GM21367 (cell line): Measurements from ENCODE around the gene RPS6KA2.
"Not testable (repeated sequence)": the region's sequence is repeated elsewhere in the genome, so short reads cannot be mapped to it uniquely, and the experiment has no call there.

Experiments used
- ATAC-seq: cut with Tn5 transposase; IDR thresholded peaks from one replicate; pipeline ENCODE4 v1.9.1; 2021; ENCODE audit not compliant: unreplicated experiment

The RPS6KA2 gene

DNA sequence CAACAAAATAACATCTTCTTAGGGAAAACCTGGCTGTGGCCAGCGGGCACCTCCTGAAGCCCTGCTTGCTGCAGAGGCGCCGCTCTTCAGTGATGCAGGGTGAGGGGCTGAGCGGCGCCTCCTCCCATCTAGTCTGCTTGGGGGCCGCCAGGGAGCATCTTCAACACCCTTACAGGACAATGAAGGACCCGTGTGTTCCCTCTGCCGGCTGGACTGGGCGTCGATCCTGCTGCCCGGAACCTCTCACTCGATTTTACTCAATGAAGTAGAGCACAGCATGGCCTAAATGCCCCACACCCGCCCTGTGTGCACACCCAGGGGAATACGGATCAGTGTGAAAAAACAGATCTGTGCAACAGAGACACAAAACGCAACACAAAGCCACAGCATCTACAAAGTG lies 215.8 kb downstream of the RPS6KA2 start:
- ATAC-seq = no peak

DNA sequence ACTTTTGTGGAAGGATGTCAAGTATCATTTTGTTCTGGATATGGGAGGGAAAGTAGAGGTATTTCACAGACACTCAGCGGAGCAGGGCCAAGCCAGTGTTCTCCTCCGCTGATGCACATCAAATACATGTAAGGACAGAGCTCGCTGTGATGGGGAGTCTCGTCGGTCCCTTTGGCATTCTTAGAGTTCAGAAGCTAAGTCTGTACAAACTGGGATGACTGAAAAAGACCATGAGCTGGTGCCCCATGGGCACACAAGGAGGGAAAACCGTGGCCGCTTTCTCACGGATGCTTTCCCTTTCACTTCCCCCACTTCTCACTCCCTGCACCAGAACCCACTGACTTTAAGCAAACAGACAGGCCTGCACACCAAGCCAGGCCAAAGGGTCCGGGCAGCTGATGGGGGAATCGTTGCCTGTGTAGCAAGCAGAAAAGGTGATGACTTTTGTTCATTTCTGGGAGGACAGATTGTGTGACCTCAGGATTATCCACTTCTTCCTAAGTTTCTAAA lies 216.6 kb downstream of the RPS6KA2 start:
- no peak for ATAC-seq

DNA sequence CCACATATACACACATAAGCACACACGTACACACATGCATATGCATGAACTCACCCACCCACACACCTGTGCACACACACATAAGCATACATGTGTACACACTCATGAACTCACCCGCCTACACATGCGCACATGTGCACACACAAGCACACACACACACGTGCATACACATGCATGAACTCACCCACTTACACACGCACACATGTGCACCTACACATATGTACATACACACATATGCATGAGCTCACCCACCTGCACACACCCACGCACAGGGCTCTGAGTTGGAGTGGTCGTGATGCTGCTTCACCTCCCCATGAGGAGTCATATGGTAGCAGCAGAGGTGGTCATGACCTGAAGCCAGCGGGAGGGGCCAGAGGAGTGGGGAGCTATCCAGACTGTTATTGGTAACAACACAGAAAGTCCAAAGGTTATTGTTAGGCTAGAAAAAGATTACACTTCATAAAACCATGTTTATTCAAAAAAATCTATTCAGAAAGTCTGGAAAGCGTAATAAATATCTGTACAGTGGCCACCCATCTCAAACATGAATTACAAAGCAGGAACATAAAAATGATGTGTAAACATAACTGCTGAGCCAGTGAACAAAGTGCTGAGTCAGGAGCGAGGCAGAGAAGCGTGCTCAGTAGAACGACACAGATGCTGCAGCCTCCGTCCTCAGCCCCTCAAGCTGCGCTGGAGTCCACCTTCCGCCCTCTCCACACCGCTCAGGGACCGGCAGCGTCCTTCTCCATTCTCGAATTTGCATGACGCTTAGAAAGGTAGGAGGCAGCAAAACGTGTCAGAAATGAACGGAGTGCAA lies 217.9 kb downstream of the RPS6KA2 start:
- ATAC-seq = no peak

DNA sequence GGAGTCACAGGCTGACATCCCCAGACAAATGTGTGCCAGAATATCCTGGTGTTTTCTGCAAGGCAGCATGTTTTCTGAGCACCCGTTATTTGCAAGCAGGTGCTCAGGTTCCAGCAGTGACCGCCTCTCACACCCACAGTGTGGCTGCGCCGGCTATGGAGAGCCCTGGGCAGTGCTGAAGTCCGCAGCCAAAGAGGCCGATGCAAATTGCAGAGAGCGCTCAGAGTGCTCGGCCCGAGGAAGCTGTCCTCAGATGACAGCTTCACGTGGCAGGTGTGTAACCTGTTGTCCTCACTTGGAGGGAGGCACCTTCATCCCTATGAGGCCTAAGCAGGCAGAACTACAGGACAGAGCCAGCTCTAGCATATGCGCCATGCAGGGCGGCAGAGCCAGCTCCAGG lies 220.9 kb downstream of the RPS6KA2 start:
- no peak for ATAC-seq

DNA sequence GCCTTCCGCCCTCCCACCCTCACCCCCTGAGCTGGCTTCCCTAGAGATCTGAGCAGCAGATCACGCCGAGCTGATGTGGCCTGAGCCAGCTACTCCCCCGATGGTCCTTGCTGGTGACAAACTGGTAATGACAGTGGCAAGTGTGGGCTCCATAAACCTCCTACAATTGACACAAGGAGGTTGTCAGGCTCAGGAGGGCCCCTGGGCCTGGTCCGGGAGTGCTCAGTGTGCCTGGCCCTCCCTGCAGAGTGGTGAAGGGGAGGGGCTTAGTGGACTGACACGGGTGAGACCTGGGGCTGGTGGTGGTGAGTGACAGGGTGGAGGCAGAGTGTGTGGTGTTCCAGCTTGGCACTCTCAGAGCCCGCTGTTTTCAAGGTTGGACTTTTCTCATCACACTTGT lies 221.7 kb downstream of the RPS6KA2 start:
- ATAC-seq = no peak

DNA sequence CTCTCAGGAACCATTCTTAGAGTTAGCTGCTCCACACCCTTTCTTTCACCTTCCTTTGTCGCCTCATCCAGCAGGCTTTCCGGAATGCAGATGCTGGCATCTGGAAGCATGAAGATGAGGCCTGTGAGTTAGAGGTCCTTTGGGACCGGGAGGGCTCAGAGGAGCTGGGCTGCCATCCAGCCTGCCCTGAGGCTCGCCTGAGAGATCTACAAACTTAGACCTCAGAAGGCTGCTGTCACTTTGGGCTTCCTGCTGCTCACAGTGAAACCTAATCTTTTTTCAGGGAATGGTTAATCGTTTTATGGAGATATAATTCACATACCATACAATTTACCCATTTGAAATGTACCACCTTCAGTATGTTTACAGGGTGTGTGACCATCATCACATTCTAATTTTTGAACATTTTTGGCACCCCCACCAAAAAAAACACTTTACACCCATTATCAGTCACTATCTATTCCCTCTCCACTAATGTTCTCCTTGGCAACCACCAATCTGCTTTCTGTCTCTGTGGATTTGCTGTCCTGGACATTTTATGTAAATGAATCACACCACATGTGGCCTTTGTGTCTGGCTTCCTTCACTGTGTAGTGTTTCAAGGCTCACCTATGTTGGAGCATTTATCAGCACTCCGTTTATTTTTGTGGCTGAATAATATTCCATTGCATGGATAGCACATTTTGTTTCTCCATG lies 224.3 kb downstream of the RPS6KA2 start:
- no peak for ATAC-seq

DNA sequence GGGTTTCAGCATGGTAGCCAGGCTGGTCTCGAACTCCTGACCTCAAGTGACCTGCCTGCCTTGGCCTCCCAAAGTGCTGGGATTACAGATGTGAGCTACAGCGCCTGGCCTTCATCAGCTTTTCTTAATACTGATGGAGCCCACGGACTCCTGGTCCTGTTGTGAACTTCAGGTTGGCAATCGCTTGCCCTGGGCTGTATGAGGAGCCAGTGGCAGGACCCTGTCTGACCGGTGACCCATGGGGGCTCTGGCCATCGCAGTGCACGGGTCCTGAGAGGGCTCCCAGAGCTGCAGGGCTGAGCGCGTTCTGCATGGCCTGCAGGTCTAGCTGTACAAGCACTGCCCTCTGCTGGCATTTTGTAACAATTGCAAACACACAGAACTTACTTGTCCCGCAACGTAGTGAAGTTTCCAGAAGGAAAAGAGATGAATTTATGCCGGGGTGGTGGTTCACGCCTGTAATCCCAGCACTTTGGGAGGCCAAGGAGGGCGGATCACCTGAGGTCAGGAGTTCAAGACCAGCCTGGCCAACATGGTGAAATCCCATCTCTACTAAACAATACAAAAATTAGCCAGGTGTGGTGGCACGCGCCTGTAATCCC lies 226.3 kb downstream of the RPS6KA2 start:
- peak; percentile 66 for ATAC-seq

DNA sequence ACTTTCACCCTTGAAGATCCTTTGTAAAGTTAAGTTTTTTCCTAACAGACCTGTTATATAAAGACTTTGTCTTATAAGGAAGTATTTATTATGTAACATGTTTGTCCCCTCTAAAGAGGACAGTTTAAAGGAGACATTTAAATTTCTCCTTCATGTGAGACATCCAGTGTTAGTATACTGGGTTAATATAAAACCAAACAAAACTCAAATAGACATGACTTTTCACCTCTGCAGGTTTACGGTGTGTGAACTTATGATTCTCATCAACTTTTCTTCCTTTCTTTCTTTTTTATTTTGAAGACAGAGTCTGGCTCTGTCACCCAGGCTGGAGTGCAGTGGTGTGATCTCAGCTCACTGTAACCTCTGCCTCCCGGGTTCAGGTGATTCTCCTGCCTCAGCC lies 226.9 kb downstream of the RPS6KA2 start:
- no peak for ATAC-seq

DNA sequence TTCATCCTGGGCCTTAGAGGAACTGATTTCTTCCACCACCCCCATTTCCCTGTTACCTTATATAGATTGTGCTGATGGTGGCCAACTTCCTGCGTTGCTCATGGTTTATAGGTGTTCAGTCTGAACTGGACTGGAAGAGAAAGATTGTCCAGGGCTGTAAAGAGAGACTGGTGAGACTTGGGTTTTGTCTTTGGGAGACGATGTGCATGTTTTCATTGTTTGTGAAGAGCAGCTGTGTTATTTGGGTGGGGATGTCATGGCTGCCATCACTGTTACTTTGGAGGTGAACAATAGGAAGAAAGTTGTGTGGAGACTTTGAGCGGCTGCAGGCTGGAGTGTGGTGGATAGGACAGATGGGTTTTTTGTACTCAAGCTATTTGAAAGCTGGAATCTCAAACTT lies 228.7 kb downstream of the RPS6KA2 start:
- no peak for ATAC-seq

DNA sequence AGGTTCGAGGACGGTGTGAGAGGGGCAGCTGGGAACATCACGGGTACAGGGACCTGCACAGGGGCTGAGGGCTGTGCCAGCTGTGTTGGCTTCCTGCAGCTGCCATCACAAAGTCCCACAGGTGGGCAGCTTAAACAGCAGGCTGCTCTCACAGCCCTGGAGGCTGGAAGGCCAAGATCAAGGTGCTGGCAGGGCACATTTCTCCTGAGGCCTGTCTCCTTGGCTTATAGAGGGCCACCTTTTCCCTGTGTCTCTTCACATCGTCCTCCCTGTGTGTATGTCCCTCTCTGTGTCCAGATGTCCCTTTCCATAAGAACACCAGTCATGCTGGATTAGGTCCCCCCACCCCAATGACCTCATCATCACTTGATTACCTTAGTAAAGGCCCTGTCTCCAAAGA lies 229.2 kb downstream of the RPS6KA2 start:
- no peak for ATAC-seq

DNA sequence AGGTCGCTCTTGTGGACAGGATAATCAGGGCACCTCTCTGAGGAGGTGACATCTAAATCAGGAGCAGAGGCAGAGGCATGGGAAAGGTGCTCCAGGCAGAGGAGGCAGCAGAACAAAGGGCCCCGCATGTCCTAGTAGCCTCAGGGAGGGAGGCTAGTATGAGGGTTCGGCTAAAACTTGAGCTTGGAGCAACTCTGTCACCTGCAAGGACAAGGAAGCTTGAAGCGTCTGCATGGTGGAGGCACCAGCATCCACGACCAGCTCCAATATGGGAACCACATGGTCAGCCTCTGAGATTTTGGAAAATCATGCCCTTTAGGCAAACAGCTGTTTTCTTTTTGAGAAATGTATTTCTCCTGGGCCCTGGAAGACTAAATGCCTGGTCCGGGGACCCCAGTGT lies 231.3 kb downstream of the RPS6KA2 start:
- ATAC-seq = no peak

DNA sequence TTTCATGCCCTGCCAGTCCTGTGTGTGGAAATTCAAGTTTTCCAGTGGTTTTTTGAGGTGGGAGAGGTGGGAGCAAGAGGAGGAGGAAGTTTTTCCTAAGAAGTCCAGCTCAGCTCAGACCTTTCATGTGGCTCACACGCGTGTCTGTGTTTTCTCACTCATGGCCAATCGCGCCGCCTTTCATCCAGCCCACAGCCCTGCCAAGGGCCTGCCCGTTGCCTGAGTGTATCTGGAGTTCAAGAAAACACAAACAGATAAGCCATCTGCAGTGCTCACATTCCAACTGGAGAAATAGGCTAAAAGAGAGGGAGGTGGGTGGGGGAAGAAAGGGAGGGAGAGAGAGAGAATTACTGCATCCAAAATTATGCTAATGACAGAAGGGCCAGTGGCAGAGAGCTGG lies 231.7 kb downstream of the RPS6KA2 start:
- ATAC-seq = no peak

DNA sequence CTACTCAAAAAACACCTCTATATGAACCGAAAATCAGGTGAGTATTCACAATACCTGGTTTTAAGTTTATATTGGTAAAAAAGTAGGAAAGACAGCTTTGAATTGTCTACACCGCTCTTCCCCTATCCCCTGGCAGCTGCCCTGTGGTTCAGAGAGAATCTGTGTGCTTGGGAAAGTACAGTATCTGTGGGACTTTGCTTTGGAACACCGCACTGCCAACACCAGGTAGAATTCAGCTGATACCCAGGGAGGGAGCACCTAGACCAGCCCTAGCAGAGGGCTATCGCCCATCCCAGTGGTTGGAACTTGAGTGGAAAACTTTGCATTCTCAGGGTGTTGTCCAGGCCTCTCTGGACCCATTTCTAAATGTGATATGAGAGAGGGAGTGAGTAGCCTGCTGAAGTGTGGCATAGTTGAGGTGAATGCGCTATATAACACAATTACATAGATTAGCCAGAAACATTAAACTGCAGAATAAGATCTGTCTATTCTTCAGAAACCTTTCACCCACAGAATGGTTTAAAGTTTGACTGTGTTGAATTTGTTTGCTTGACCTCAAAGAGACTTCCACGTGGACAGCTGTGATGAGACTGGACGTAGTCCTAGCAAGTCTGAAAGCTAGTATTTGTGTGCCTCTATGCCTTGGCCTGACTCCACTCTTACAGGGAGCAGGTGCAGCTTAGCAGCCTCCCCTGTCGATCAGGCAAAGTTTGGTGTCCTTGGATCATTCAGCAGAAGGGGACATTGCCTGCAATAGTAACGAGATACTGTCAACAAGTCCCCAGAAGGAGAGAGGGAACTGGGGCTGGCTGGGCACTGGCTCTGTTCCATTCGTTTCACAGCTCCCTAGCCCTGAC lies 232.8 kb downstream of the RPS6KA2 start:
- ATAC-seq = no peak

DNA sequence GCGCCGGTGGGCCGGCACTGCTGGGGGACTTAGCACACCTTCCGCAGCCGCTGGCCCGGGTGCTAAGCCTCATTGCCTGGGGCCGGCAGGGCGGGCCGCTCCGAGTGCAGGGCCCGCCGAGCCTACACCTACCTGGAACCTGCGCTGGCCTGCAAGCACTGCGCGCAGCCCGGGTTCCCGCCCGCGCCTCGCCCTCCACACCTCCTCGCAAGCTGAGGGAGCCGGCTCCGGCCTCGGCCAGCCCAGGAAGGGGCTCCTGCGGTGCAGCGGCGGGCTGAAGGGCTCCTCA lies 233.6 kb downstream of the RPS6KA2 start:
- ATAC-seq = no peak

DNA sequence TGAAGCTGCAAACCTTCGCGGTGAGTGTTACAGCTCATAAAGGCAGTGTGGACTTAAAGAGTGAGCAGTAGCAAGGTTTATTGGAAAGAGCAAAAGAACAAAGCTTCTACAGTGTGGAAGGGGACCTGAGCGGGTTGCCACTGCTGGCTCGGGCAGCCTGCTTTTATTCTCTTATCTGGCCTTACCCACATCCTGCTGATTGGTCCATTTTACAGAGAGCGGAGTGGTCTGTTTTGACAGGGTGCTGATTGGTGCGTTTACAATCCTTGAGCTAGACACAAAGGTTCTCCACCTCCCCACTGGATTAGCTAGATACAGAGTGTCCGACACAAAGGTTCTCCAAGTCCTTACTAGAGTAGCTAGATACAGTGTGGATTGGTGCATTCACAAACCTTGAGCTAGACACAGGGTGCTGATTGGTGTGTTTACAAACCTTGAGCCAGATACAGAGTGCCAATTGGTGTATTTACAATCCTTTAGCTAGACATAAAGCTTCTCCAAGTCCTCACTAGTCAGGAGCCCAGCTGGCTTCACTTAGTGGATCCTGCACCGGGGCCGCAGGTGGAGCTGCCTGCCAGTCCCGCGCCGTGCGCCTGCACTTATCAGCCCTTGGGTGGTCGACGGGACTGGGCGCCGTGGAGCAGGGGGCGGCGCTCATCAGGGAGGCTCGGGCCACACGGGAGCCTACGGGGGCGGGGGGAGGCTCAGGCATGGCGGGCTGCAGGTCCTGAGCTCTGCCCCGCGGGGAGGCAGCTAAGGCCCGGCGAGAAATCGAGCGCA lies 234.1 kb downstream of the RPS6KA2 start:
- not testable (repeated sequence) for ATAC-seq

DNA sequence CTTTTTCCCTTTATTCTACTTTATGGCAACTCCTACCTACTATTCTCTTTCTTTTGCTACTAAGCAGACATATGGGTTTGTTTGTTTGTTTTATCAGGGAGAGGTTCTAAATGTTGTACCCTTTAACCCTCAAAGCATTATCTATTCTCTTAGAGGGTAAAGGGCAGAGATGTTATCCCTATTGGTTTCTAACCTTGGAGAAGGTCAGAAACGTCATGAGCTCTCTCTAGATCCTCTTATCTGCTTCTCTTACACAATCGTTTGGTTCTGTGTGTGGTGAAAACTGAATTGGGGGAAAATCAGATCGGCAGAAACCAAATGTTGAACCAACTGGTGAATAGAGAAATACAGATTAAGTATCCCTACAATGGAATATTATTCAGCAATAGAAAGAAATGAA lies 237.9 kb downstream of the RPS6KA2 start:
- ATAC-seq = no peak

DNA sequence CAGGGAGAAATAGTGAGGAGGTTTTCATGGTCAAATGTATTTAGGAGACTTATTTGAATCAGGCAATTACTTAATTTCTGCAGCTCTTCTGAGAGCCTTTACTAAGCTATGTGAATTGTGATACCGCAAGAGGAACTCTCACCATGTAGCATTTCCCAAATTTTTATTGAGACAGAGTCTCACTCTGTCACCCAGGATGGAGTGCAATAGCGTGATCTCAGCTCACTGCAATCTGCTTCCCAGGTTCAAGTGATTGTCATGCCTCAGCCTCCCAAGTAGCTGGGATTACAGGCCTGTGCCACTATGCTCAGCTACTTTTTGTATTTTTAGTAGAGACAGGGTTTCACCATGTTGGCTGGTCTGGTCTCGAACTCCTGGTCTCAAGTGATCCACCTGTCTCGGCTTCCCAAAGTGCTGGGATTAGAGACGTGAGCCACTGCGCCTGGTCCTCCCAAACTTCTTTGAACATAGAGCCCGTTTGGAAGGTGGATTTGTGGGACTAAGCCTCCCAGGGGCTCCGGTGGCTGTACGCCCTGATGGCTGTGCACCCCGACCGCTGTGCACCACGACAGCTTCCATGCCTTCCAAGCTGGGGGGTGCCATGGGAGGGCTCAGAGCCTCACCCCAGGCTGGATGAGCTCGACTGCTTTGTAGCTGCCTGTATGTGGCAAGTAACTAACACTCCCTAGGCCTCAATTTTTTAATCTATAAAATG lies 238.6 kb downstream of the RPS6KA2 start:
- ATAC-seq = no peak

DNA sequence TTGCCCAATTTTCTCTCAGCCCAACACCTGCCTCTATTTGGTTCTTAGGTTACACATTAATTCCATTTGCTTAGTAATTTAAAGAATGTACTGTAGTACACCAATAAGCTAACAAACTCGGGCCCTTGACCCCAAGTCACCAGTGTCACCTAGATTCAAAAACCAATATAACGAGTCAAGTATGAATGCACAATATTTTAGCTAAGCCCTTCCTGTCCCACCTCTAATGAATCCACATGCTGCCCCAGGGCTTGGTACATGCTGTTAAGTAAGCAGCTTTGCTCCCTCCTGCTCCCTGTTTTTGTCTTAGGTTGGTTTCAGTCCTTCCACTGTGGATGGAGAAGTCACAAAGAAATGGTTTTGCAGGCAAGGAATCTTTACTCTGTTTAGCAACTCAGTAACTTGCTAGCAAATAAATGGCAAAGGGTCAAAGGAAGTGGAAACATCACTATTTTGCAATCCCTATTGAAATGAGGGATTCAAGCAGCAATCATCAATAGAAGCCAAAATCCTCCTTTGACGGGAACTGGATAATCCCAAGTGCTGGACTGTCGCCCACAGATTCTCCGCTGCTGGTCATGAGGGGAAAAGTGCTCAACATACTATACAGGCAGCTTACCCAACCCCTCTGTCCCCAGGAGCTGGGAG lies 239.3 kb downstream of the RPS6KA2 start:
- no peak for ATAC-seq

DNA sequence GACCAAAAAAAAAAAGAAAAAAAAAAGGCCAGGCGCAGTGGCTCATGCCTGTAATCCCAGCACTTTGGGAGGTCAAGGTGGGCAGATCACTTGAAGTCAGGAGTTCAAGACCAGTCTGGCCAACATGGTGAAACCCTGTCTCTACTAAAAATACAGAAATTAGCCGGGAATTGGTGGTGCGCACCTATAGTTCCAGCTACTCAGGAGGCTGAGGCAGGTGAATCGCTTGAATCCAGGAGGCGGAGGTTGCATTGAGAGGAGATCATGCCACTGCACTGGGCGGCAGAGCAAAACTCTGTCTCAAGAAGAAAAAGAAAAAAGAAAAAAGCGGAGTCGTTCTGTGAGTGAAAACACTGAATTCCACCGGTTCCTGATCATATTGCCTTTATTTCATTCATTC lies 240.0 kb downstream of the RPS6KA2 start:
- not testable (repeated sequence) for ATAC-seq
